GM21737 (cell line): ENCODE results near the gene NR0B1.

Experiments
- ATAC-seq: cut with Tn5 transposase; IDR thresholded peaks from one replicate; pipeline ENCODE4 v1.9.1; 2021; ENCODE audit warnings: mild to moderate bottlenecking, moderate library complexity; ENCODE audit not compliant: unreplicated experiment

Gene NR0B1

DNA sequence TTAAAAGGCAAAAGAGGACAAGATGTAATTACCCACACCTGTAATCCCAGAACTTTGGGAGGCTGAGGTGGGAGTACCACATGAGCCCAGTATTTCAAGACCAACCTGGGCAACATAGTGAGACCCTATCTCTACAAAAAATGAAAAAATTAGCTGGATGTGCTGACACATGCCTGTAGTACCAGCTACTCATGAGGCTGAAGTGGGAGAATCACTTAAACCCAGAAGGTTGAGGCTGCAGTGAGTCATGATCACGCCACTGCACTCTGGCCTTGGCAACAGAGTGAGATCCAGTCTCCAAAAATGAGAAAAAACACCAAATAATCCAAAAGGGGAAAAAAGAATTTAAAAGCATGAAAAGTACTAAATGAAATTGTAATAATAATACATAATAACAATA, 30.8 kb downstream of the NR0B1 start:
- ATAC-seq, result no peak

DNA sequence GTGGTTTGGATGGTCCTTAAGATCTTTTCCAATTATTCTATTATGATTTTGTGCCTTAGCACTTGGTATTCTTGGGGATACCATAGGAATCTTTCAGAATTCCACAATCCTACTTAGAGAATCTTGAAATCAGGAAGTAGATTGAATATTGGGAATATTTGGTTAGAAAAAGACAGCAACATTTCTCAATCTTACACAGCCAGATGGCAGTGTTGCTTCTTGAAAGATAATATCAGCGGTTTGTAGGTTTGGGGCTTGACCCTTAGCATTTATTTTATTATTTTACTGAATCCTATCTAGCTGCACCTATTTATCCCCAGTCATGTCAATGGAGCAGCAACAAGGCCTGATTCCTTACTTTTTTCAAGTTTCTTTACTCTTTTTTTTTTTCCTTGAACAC, 33.7 kb downstream of the NR0B1 start:
- ATAC-seq, result no peak

DNA sequence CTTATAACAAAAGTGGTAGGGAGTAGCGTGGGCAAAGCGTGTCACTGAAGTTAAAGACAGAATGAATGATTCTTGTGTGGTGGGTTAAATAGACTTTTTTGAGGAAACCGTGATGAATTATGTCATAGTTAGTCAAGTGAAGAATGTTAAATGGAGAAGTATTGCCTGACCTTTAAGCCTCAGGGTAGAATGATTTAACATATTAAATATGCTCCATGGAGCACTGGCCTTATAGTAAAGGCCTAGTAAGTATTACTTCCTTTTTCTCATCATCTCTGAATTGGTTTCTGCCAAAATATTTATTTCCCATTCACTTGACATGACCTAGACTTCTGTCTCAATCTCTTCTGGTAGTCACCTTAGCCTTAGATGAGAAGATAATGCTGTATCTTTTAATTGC, 38.6 kb downstream of the NR0B1 start:
- ATAC-seq, result no peak

GRCh38 chrX:30262763-30263162, 46.4 kb downstream of the NR0B1 start:
- ATAC-seq, result no peak

DNA sequence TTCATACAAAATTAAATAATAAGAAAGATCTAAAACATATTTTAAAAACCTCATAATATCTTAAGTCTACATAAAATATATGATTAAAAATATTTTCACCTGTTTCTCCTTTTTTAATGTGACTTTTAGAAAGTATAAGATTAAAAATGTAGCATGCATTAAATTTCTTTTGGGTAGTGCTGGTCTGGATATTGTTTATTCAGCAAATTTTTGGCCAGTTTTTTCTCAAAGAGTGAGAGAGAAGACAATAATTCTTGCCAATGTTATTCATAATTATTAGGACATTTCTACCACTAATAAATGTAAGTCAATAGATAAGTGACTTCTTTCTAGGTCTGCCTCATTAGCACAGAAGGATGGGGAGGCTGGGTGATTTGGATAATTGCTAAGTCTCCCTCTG, 48.2 kb downstream of the NR0B1 start:
- no peak for ATAC-seq

- ATAC-seq, result no peak
Observed at GRCh38 chrX:30259927-30260326, 49.3 kb downstream of the NR0B1 start.
